Neural cell (in vitro differentiated cells): Measurements from ENCODE around the gene ATP1A4. TPM values are rescaled to one million over a fixed set of nuclear protein-coding genes. Genes with fewer than 3 reads are reported as not detected.

ENCODE experiments used
- H2AFZ ChIP-seq: fragments of 200-600, 300-800 bp; sonication (generic), shearing (Covaris generic); 2 replicates; pipeline ENCODE4 v1.6.0; 2014; ENCODE audit warnings: low read depth, mild to moderate bottlenecking, antibody characterized with exemption, low read length, moderate library complexity
- H3F3A ChIP-seq: fragments of 200-600 bp; shearing (Covaris generic); 2 replicates; pipeline ENCODE4 v1.6.1; 2016; ENCODE audit warnings: mild to moderate bottlenecking, moderate library complexity, mixed read lengths, antibody characterized with exemption, low read length; ENCODE audit not compliant: insufficient read depth, poor library complexity, severe bottlenecking
- H3K27ac ChIP-seq: fragments of 200-600, 300-800 bp; sonication (generic), shearing (Covaris generic); 2 replicates; pipeline ENCODE4 v1.5.1; 2014; ENCODE audit warnings: mild to moderate bottlenecking, low read length, moderate library complexity
- H3K27me3 ChIP-seq: fragments of 300-800, 200-600 bp; sonication (generic), shearing (Covaris generic); 2 replicates; pipeline ENCODE4 v1.6.0; 2014; ENCODE audit warnings: mild to moderate bottlenecking, low read depth, low read length, moderate library complexity; ENCODE audit not compliant: insufficient read depth
- H3K36me3 ChIP-seq: fragments of 300-800, 200-600 bp; sonication (generic), shearing (Covaris generic); 2 replicates; pipeline ENCODE4 v1.5.1; 2014; ENCODE audit warnings: mild to moderate bottlenecking, antibody characterized with exemption, low read length, moderate library complexity; ENCODE audit not compliant: insufficient read depth
- H3K4me2 ChIP-seq: fragments of 300-800, 200-600 bp; sonication (generic), shearing (Covaris generic); 2 replicates; pipeline ENCODE4 v1.6.0; 2014; ENCODE audit warnings: mild to moderate bottlenecking, low read length
- H3K4me3 ChIP-seq: fragments of 300-800, 200-600 bp; sonication (generic), shearing (Covaris generic); 2 replicates; pipeline ENCODE4 v1.5.1; 2014; ENCODE audit warnings: mild to moderate bottlenecking, low read length, moderate library complexity
- H3K79me2 ChIP-seq: fragments of 200-600 bp; shearing (Covaris generic); replicated peaks from 2 replicates; pipeline ENCODE4 v1.6.0; 2014; ENCODE audit warnings: mild to moderate bottlenecking, low read length, moderate library complexity; ENCODE audit not compliant: insufficient read depth
- H3K9ac ChIP-seq: fragments of 300-800, 200-600 bp; sonication (generic), shearing (Covaris generic); 2 replicates; pipeline ENCODE4 v1.6.1; 2016; ENCODE audit warnings: mild to moderate bottlenecking, low read length, mixed read lengths
- H3K9me2 ChIP-seq: fragments of 200-600 bp; shearing (Covaris generic); 2 replicates; pipeline ENCODE4 v1.6.1; 2016; ENCODE audit warnings: mild to moderate bottlenecking, low read length, mixed read lengths; ENCODE audit not compliant: insufficient read depth
- H3K9me3 ChIP-seq: fragments of 200-600, 300-800 bp; sonication (generic), shearing (Covaris generic); 2 replicates; pipeline ENCODE4 v1.6.1; 2016; ENCODE audit warnings: mild to moderate bottlenecking, mixed run types, low read length, moderate library complexity, mixed read lengths
- H4K20me1 ChIP-seq: fragments of 200-600 bp; shearing (Covaris generic); 2 replicates; pipeline ENCODE4 v1.6.1; 2016; ENCODE audit warnings: mild to moderate bottlenecking, mixed run types; ENCODE audit not compliant: insufficient read depth
- EP300 ChIP-seq: fragments of 450-650 bp; conservative IDR thresholded peaks from 2 replicates; pipeline ENCODE4 v1.6.1; 2014; ENCODE audit warnings: antibody characterized with exemption, mild to moderate bottlenecking, moderate library complexity; ENCODE audit not compliant: poor library complexity, severe bottlenecking
- EZH2 ChIP-seq: fragments of 200-600, 300-800 bp; shearing (Covaris generic), sonication (generic); IDR thresholded peaks from 2 replicates; pipeline ENCODE4 v1.6.1; 2014; ENCODE audit warnings: antibody characterized with exemption, low read length, borderline replicate concordance, mild to moderate bottlenecking; ENCODE audit not compliant: insufficient read depth, poor library complexity, severe bottlenecking
- MXI1 ChIP-seq: fragments of 450-650 bp; conservative IDR thresholded peaks from 2 replicates; pipeline ENCODE4 v1.6.1; 2014; ENCODE audit warnings: antibody characterized with exemption, mild to moderate bottlenecking; ENCODE audit not compliant: poor library complexity, severe bottlenecking
- POLR2AphosphoS5 ChIP-seq: IDR thresholded peaks from 2 replicates; pipeline ENCODE4 v1.6.1; 2012
- RAD21 ChIP-seq: fragments of 450-650 bp; conservative IDR thresholded peaks from 2 replicates; pipeline ENCODE4 v1.6.1; 2014; ENCODE audit warnings: antibody characterized with exemption, mild to moderate bottlenecking, moderate library complexity
- REST ChIP-seq: IDR thresholded peaks from 2 replicates; pipeline ENCODE4 v1.6.1; 2012; ENCODE audit warnings: borderline replicate concordance
- SMC3 ChIP-seq: fragments of 450-650 bp; conservative IDR thresholded peaks from 2 replicates; pipeline ENCODE4 v1.6.1; 2014; ENCODE audit warnings: antibody characterized with exemption, mild to moderate bottlenecking, moderate library complexity; ENCODE audit not compliant: poor library complexity
- TAF1 ChIP-seq: IDR thresholded peaks from 2 replicates; pipeline ENCODE4 v1.6.1; 2012; ENCODE audit warnings: low read depth
- polyA plus RNA-seq: library from polyadenylated mRNA; depleted of rRNA; stranded (reverse); fragments of >200 nt; gene quantifications from 2 replicates; pipeline ENCODE4 v1.2.3, GENCODE V29; 2014
- TF ChIP-seq, protein P1 (sequence below): fragments of 450-650 bp; IDR thresholded peaks from 2 replicates; pipeline ENCODE4 v1.5.1; 2014; ENCODE audit warnings: antibody characterized with exemption, mild to moderate bottlenecking, moderate library complexity; ENCODE audit not compliant: poor library complexity, severe bottlenecking

ATP1A4 gene
- polyA plus RNA-seq, 1 donor from 2014 or later, result not detected

DNA sequence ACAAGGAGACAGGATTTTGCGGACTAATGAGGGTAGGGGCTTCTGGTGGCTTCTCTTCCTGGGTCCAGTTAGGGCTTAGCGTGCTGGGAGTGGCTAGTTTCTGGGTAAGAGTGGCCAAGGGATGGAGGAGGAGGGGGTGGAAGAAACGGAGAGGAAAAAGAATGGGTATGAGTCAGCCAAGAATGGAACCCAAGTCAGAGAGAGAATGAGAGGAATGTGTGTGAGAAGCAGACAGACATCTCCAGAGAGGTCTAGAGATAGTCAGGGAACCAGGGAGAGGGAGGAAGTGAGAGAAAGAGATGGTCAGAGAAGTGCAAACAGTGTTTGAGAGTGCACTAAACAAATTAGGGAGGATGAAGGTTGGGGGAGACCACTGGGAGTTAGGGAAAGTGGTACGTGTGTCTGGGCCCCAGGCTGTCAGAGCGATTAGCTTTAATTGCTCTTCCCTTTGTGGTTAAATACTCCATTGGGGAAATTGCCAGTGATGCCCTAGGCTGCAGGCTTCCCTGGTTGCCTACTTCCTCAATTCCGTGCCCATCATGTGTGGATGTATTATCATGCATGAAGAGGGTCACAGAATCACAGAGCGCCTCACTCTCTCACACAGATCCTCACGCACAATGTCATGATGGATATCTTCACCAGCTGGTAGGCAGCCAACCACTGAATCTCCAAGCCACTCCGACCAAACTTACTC, 55.2 kb downstream of the ATP1A4 start:
- peaks cover 18% of the 10 kb centered on the region for H3K79me2 ChIP-seq
- H3K27me3 ChIP-seq, result no peaks in the 10 kb centered on the region
- peak overlapping the region; percentile 76 for H3K4me2 ChIP-seq
- peaks cover 5% of the 10 kb centered on the region for H3F3A ChIP-seq
- no peaks in the 10 kb centered on the region for H3K9me3 ChIP-seq
- H3K4me3 ChIP-seq, result peak overlapping the region; percentile 99
- TF ChIP-seq MXI1, result no peak
- TF ChIP-seq RAD21, result no peak
- no peaks in the 10 kb centered on the region for H4K20me1 ChIP-seq
- H2AFZ ChIP-seq, result no peak overlapping the region
- H3K36me3 ChIP-seq, result no peaks in the 10 kb centered on the region
- peak overlapping the region; percentile 10 for H3K27ac ChIP-seq
- H3K9me2 ChIP-seq, result no peaks in the 10 kb centered on the region
- peak overlapping the region; percentile 96 for H3K9ac ChIP-seq

DNA sequence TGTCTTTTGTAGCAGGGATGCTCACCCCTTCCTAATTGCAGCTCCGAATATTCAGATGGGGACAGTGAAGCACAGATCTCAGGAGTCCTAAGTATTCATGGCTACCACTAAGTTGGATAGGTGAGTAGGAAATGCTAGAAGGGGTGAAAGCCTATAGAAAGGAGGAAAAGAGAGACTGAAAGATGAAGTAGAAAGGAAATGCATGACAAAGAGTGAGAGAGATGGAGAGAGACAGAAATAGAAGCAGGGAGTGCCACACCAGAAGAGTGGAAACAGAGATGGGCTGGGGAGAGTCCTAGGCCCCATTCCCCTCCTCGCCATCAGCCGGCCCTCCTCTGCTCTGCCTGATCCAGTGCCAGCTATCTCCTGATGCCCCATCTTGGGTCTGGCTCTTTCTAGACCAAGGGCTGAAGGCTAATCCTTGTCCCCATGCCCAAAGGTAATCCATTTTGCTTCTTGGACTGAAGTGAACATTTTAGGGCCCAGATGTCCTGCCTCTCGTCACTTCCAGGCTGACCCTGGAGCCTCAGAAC, 55.8 kb downstream of the ATP1A4 start:
- Histone ChIP-seq H4K20me1 (no peaks in the 10 kb centered on the region), H3F3A (peaks cover 5% of the 10 kb centered on the region), H3K9me3 (no peaks in the 10 kb centered on the region), H3K27me3 (no peaks in the 10 kb centered on the region), H2AFZ (no peak overlapping the region), H3K79me2 (peaks cover 25% of the 10 kb centered on the region), H3K4me3 (peak overlapping the region; percentile 99), H3K27ac (no peak overlapping the region), H3K4me2 (no peak overlapping the region), H3K9ac (no peak overlapping the region), H3K9me2 (no peaks in the 10 kb centered on the region), H3K36me3 (peaks cover 2% of the 10 kb centered on the region)
- TF ChIP-seq POLR2AphosphoS5 (no peak), MXI1 (no peak), TAF1 (no peak), EZH2 (no peak), SMC3 (no peak), EP300 (no peak), RAD21 (no peak), REST (no peak)
- TF ChIP-seq, protein P1, sequence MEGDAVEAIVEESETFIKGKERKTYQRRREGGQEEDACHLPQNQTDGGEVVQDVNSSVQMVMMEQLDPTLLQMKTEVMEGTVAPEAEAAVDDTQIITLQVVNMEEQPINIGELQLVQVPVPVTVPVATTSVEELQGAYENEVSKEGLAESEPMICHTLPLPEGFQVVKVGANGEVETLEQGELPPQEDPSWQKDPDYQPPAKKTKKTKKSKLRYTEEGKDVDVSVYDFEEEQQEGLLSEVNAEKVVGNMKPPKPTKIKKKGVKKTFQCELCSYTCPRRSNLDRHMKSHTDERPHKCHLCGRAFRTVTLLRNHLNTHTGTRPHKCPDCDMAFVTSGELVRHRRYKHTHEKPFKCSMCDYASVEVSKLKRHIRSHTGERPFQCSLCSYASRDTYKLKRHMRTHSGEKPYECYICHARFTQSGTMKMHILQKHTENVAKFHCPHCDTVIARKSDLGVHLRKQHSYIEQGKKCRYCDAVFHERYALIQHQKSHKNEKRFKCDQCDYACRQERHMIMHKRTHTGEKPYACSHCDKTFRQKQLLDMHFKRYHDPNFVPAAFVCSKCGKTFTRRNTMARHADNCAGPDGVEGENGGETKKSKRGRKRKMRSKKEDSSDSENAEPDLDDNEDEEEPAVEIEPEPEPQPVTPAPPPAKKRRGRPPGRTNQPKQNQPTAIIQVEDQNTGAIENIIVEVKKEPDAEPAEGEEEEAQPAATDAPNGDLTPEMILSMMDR, result no peak
